Fibroblast of mammary gland (primary cell): Measurements from ENCODE around the gene PRSS36.

Experiments
- DNase-seq: peaks from one replicate; pipeline ENCODE4 v3.0.0-alpha.2; 2010; ENCODE audit warnings: low read depth
- H3K4me3 ChIP-seq: 2 replicates; pipeline ENCODE4 v1.5.1; 2011; ENCODE audit warnings: low read depth, mild to moderate bottlenecking, low read length, moderate library complexity; ENCODE audit not compliant: control insufficient read depth
- TF ChIP-seq, protein P1 (sequence below): conservative IDR thresholded peaks from 2 replicates; pipeline ENCODE4 v1.5.1; 2011; ENCODE audit warnings: low read depth, low read length, inconsistent platforms; ENCODE audit not compliant: control insufficient read depth, insufficient read depth

Gene PRSS36

DNA sequence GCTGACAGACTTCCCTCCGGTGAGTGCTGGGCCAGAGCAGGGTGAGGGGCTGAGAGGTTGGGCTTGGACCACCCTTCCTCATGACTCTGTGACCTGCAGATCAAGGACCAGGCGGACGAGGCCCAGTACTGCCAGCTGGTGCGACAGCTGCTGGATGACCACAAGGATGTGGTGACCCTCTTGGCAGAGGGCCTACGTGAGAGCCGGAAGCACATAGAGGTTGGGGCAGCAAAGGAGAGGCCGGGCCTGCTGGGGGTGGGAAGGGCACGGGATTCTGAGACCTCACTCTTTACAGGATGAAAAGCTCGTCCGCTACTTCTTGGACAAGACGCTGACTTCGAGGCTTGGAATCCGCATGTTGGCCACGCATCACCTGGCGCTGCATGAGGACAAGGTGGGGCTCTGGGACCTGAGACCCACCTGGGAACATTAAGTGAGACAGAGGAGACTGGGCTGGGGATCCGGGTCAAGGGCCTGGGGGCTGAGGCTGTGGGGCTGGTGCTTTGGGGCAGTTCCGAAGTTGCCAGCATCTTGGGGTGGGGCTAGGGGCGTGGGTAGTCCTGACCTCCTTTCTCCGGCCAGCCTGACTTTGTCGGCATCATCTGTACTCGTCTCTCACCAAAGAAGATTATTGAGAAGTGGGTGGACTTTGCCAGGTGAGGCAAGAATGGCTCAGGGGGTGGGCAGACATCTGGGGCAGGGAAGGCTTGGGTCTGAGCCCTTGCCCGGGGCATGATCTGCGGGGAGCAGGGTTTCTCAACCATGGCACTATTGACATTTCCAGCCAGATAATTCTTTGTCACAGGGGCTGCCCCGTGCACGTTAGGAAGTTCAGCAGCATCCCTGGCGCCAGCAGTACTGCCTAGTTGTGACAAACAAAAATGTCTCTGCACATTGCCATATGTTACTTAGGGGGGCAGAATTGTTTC, 39.5 kb downstream of the PRSS36 start:
- DNase-seq, result no peak
- TF ChIP-seq, protein P1, sequence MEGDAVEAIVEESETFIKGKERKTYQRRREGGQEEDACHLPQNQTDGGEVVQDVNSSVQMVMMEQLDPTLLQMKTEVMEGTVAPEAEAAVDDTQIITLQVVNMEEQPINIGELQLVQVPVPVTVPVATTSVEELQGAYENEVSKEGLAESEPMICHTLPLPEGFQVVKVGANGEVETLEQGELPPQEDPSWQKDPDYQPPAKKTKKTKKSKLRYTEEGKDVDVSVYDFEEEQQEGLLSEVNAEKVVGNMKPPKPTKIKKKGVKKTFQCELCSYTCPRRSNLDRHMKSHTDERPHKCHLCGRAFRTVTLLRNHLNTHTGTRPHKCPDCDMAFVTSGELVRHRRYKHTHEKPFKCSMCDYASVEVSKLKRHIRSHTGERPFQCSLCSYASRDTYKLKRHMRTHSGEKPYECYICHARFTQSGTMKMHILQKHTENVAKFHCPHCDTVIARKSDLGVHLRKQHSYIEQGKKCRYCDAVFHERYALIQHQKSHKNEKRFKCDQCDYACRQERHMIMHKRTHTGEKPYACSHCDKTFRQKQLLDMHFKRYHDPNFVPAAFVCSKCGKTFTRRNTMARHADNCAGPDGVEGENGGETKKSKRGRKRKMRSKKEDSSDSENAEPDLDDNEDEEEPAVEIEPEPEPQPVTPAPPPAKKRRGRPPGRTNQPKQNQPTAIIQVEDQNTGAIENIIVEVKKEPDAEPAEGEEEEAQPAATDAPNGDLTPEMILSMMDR, result no peak
- no peak overlapping the region for H3K4me3 ChIP-seq

GRCh38 chr16:31109622-31110021, 40.2 kb downstream of the PRSS36 start:
- TF ChIP-seq, protein P1, result no peak
- no peak for DNase-seq
- peak overlapping the region; percentile 69 for H3K4me3 ChIP-seq

DNA sequence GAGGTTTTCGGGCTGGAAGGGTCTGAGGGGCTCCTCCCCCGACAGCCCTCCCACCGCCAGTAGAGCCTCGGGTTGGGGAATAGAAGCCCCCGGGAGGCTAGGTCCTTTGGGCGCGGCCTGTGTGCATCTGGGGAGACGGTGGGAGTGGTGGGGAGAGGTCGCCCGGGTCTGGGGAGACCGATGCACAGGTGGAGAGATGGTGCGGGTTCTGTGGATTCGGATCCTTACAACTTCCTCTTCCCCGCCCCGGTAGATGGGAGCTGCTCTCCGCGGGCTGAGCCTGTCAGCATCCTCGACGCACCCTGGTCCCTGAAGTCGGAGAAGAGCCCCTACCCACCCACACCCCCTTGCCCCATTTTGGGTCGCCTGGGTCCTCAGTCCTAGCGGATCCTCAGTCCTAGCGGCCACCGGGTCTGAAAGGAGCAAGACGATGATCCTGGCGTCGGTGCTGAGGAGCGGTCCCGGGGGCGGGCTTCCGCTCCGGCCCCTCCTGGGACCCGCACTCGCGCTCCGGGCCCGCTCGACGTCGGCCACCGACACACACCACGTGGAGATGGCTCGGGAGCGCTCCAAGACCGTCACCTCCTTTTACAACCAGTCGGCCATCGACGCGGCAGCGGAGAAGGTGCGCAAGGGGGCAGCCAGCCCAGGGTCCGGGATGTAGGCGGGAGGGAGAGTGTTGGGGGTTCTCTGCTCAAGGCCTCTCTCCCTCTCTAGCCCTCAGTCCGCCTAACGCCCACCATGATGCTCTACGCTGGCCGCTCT, 40.9 kb downstream of the PRSS36 start:
- no peak for DNase-seq
- TF ChIP-seq, protein P1, result no peak
- H3K4me3 ChIP-seq, result peak overlapping the region; percentile 69

DNA sequence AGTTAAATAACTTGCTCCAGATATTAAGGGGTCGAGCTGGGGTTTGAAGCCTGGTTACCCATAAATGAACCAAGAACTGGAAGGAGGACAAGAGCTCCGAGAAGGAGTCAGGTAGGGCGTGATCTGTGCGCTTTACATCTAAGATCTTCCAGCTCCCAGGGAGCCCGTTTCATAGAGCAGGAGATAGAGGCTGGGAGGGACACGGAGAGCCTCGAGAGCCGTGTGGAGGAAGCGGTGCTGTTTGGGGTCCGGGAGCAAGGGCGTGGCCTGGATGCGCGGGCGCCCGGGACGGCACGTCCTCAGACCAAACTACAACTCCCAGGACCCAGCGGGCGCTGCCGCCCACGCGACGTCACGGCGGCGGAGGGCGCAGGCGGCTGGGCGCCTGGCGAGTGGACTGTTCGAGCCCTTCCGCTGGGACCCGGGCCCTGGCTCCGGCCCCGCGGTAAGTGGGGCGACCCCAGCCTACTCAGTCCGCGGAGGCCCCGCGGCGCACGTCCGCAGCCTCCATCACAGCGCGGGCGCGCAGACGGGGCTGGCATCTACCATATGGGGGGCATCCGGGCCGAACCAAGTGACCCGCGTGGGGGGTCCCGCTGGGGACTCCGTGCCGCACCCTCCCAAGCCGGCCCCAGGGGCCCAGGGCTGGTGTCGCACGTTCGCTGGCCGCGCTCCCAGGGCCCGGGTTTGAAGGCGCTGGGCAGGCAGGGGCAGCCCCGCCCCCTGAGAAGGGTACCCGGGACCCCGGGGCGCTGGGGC, 41.7 kb downstream of the PRSS36 start, which contains the start of gene BCKDK:
TSS of gene BCKDK (plus strand) at position 352 of the 759 bp plus-strand sequence. CDS start 838 bp downstream, outside the sequence.
- peak; percentile 65 for DNase-seq
- TF ChIP-seq, protein P1, result no peak
- peak within 1 kb of the TSS; percentile 69 for H3K4me3 ChIP-seq

DNA sequence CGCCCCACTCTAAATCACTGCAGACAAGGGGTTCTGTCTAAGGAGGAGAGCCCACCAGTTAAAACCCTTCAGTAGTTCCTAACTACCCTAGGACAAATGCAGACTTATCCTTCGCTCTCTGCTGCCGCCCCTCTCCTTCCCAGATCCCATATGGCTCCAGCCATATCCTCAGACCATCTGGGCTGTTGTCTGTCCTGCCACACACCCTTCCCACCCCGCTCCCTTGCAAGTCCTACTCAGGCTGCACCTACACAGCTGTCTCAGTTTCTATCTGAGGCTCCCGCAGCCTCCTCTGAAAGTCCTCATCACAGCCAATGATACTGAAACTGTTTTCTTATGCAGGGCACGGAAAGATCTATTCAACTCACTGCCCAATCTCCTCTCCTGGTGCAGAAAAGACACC, 42.4 kb downstream of the PRSS36 start:
- TF ChIP-seq, protein P1, result no peak
- no peak for DNase-seq
- H3K4me3 ChIP-seq, result no peak overlapping the region
